K562 (cell line): ENCODE data around the gene POR. TPM values are rescaled to one million over a fixed set of nuclear protein-coding genes. Genes with fewer than 3 reads are reported as not detected.
A peak's percentile ranks its signal among the peaks of the same experiment; 100 is the strongest.

ENCODE experiments used
- CBX8 ChIP-seq: fragments of 200-600 bp; sonication (generic); IDR thresholded peaks from 2 replicates; pipeline ENCODE4 v1.6.1; 2012; ENCODE audit warnings: borderline replicate concordance, mixed run types, low read depth, mild to moderate bottlenecking, moderate library complexity, mixed read lengths, low read length, control low read depth, inconsistent platforms; ENCODE audit not compliant: poor library complexity, severe bottlenecking; ENCODE audit errors: extremely low read depth
- CHD7 ChIP-seq: fragments of 200-600 bp; sonication (generic); IDR thresholded peaks from one replicate; pipeline ENCODE4 v1.6.1; 2012; ENCODE audit warnings: mild to moderate bottlenecking, low read depth, low read length, inconsistent platforms
- CTCF ChIP-seq, 3 experiments: IDR thresholded peaks in 2 of 3; conservative IDR thresholded peaks in 1 of 3; 2 replicates each; pipeline ENCODE4 v1.5.1; 2011 to 2012; ENCODE audit warnings: low read length in 3 of 3, mild to moderate bottlenecking in 3 of 3, control low read depth in 2 of 3, improper control_type of control experiment in 1 of 3, inconsistent platforms in 1 of 3, low read depth in 1 of 3, mixed read lengths in 1 of 3, moderate library complexity in 1 of 3; ENCODE audit not compliant: insufficient read depth in 2 of 3
- ZFP91 ChIP-seq: sonication (generic); formaldehyde crosslinking; IDR thresholded peaks from 2 replicates; pipeline ENCODE4 v1.8.0; 2022; ENCODE audit warnings: mild to moderate bottlenecking, missing genetic modification reagents
- ZFPM2 ChIP-seq: fragments of 250-450 bp; sonication (Bioruptor Pico); IDR thresholded peaks from 2 replicates; pipeline ENCODE4 v1.5.1; 2022; ENCODE audit warnings: mild to moderate bottlenecking
- ZNF444 ChIP-seq: fragments of 250-450 bp; sonication (Bioruptor Pico); IDR thresholded peaks from 2 replicates; pipeline ENCODE4 v1.4.0; 2020; ENCODE audit warnings: mild to moderate bottlenecking, moderate library complexity
- polyA plus RNA-seq, 8 experiments: library from polyadenylated mRNA; depleted of rRNA in 4 of 8; stranded (reverse) in 5 of 8; unstranded in 3 of 8; fragments of >200 nt; fragmentation: Nextera tagmentation in 2 of 8; fragmentation: Illumina TruSeq in 1 of 8; extraction: Ambion mirVana in 2 of 8; extraction: Trizol in 1 of 8; gene quantifications; 2 replicates each; pipeline versions ENCODE4 v1.2.1 to v1.2.3, GENCODE V29; 2011 to 2014; ENCODE audit warnings: inconsistent platforms in 1 of 8, missing spikeins in 1 of 8
- total RNA-seq, 7 experiments: library from RNA; depleted of rRNA in 6 of 7; stranded (reverse); fragments of >200 nt in 6 of 7; fragmentation: Illumina TruSeq in 2 of 7; extraction: Trizol in 2 of 7; gene quantifications; 2 replicates each; pipeline versions ENCODE4 v1.2.1 to v1.2.3, GENCODE V29; 2011 to 2021; ENCODE audit warnings: low replicate concordance in 1 of 7
- TF ChIP-seq, protein P1 (sequence below): sonication (generic); formaldehyde crosslinking; IDR thresholded peaks from 2 replicates; pipeline ENCODE4 v1.8.1; 2023; ENCODE audit warnings: mild to moderate bottlenecking, missing genetic modification reagents
- TF ChIP-seq, protein P2 (sequence below): sonication (generic); formaldehyde crosslinking; IDR thresholded peaks from 2 replicates; pipeline ENCODE4 v1.8.1; 2022; ENCODE audit warnings: missing genetic modification reagents

The POR gene
- total and polyA plus RNA-seq, 9 of the 15 experiments (the other 6 are each of a cell fraction or from before 2014, with no cell fraction given) = 4.7 to 142 (median 40.8) TPM

DNA sequence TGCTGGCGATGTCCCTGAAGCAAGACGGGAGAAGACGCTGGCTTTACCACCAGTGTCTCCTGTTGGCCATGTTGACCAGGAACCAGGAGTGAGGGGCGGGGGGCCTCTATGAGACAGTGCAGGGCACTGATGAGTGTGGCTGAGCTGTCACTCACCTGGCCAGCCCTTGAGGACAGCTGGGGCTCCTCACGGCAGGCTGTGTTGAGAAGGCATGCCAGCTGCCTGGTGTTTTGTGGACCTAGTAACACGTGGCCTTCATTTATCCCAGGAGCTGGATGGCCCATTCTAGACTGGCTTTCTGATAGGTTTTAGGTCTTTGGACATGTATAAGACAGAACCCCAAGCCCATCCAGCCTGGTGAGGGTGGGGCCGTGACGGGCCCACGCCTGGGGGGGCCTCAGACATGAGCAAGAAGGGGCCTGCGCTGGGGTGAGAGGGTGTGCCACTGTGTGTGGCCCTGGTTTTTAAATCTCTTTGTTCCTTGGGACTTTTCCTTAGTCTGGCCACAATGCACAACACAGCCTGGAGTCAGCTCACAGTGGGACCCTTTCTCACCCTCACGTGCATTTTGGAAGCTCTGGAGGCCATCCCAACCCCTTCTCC, 25.6 kb upstream of the POR start (continued):
- TF ChIP-seq, protein P1, sequence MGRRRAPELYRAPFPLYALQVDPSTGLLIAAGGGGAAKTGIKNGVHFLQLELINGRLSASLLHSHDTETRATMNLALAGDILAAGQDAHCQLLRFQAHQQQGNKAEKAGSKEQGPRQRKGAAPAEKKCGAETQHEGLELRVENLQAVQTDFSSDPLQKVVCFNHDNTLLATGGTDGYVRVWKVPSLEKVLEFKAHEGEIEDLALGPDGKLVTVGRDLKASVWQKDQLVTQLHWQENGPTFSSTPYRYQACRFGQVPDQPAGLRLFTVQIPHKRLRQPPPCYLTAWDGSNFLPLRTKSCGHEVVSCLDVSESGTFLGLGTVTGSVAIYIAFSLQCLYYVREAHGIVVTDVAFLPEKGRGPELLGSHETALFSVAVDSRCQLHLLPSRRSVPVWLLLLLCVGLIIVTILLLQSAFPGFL (CRISPR knock-in tag) = no peak
- TF ChIP-seq ZNF444 (CRISPR knock-in tag) = no peak
- TF ChIP-seq ZFPM2 (CRISPR knock-in tag) = peak; percentile 46; the same call in 1 of the 2 replicates
- no peak for TF ChIP-seq ZFP91 (CRISPR knock-in tag)
- TF ChIP-seq, protein P2, sequence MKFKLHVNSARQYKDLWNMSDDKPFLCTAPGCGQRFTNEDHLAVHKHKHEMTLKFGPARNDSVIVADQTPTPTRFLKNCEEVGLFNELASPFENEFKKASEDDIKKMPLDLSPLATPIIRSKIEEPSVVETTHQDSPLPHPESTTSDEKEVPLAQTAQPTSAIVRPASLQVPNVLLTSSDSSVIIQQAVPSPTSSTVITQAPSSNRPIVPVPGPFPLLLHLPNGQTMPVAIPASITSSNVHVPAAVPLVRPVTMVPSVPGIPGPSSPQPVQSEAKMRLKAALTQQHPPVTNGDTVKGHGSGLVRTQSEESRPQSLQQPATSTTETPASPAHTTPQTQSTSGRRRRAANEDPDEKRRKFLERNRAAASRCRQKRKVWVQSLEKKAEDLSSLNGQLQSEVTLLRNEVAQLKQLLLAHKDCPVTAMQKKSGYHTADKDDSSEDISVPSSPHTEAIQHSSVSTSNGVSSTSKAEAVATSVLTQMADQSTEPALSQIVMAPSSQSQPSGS = no peak
- no peak for TF ChIP-seq CBX8
- TF ChIP-seq CHD7 = no peak
- TF ChIP-seq CTCF (IDR thresholded peaks at IDR 0.05 in 2 of 3, conservative IDR thresholded peaks at IDR 0.05 in 1 of 3; ENCODE audit: insufficient read depth in 2 of 3, low read depth in 1 of 3, low read length in 3 of 3) = no peak
